Left ventricle myocardium inferior (tissue), 1 donor: ENCODE results near the gene SDK2. TPM values are rescaled to one million over a fixed set of nuclear protein-coding genes. Genes with fewer than 3 reads are reported as not detected.
"Not testable (repeated sequence)": the region's sequence is repeated elsewhere in the genome, so short reads cannot be mapped to it uniquely, and the experiment has no call there.

ENCODE experiments used
- DNase-seq: peaks from one replicate; pipeline ENCODE4 v3.0.0-alpha.2; 2020
- H3K27ac ChIP-seq: fragments of 200-600 bp; replicated peaks from 2 replicates; pipeline ENCODE4 v1.8.0; 2021
- H3K27me3 ChIP-seq: fragments of 200-600 bp; 2 replicates; pipeline ENCODE4 v1.8.0; 2021; ENCODE audit warnings: low read depth
- H3K36me3 ChIP-seq: fragments of 200-600 bp; 2 replicates; pipeline ENCODE4 v1.8.0; 2021
- H3K4me1 ChIP-seq: fragments of 200-600 bp; 2 replicates; pipeline ENCODE4 v1.8.0; 2021
- H3K4me3 ChIP-seq: fragments of 200-600 bp; 2 replicates; pipeline ENCODE4 v1.8.0; 2021; ENCODE audit warnings: mild to moderate bottlenecking, moderate library complexity
- H3K9me3 ChIP-seq: fragments of 200-600 bp; replicated peaks from 2 replicates; pipeline ENCODE4 v1.8.0; 2021
- CTCF ChIP-seq: fragments of 200-600 bp; IDR thresholded peaks from 2 replicates; pipeline ENCODE4 v1.8.0; 2021; ENCODE audit warnings: antibody characterized with exemption, mild to moderate bottlenecking, borderline replicate concordance
- intact Hi-C: fragments of 100-400 bp; cut with micrococcal nuclease; formaldehyde crosslinking; loops from one replicate; pipeline ENCODE4 v1.11.0; 2022
- total RNA-seq: library from RNA; stranded (reverse); fragmentation: NEBNext Ultra II Directional; extraction: Animal tissue kit (Norgen Biotek cat#: 25700); gene quantifications from one replicate; pipeline ENCODE4 v1.2.1, GENCODE V29; 2021
- donor health status: DM: no; HTN: yes; CAD: no; lungs with severe emphysema.

Gene SDK2
- total RNA-seq, 1 donor from 2014 or later: 2.2 TPM

- DNase-seq: peak; percentile 62
- Histone ChIP-seq H3K9me3 (no peaks in the 10 kb centered on the region), H3K27ac (peak overlapping the region; percentile 87), H3K36me3 (no peaks in the 10 kb centered on the region), H3K4me3 (peak overlapping the region; percentile 50), H3K4me1 (peaks cover 47% of the 10 kb centered on the region), H3K27me3 (peaks cover 11% of the 10 kb centered on the region)
- no peak for TF ChIP-seq CTCF
- intact Hi-C loops: no loop called here
Measured at GRCh38 chr17:73476890-73477350, 167.3 kb downstream of the SDK2 start.

GRCh38 chr17:73474370-73474988, 169.8 kb downstream of the SDK2 start:
- Histone ChIP-seq H3K36me3 (no peaks in the 10 kb centered on the region), H3K9me3 (no peaks in the 10 kb centered on the region), H3K27ac (peak overlapping the region; percentile 30), H3K4me1 (peaks cover 32% of the 10 kb centered on the region), H3K4me3 (no peak overlapping the region), H3K27me3 (peaks cover 5% of the 10 kb centered on the region)
- peak; percentile 79 for DNase-seq
- intact Hi-C loops: no loop called here
- TF ChIP-seq CTCF: no peak

- H3K9me3 ChIP-seq, H3K36me3 ChIP-seq, H3K27me3 ChIP-seq, DNase-seq, H3K4me3 ChIP-seq, intact Hi-C loops, H3K27ac ChIP-seq: not testable (repeated sequence)
- peaks cover 32% of the 10 kb centered on the region for H3K4me1 ChIP-seq
Measured at GRCh38 chr17:73472715-73473114, 171.5 kb downstream of the SDK2 start.

GRCh38 chr17:73471924-73472323, 172.3 kb downstream of the SDK2 start:
- no peaks in the 10 kb centered on the region for H3K9me3 ChIP-seq
- no peaks in the 10 kb centered on the region for H3K36me3 ChIP-seq
- no peak for DNase-seq
- H3K4me3 ChIP-seq: no peak overlapping the region
- H3K4me1 ChIP-seq: peaks cover 25% of the 10 kb centered on the region
- H3K27me3 ChIP-seq: peaks cover 6% of the 10 kb centered on the region
- intact Hi-C loops: no loop called here
- no peak overlapping the region for H3K27ac ChIP-seq
- TF ChIP-seq CTCF: no peak

GRCh38 chr17:73470316-73470826, 173.9 kb downstream of the SDK2 start:
- no peak for DNase-seq
- intact Hi-C loops: no loop called here
- peaks cover 6% of the 10 kb centered on the region for H3K27me3 ChIP-seq
- peaks cover 16% of the 10 kb centered on the region for H3K4me1 ChIP-seq
- H3K27ac ChIP-seq: no peak overlapping the region
- TF ChIP-seq CTCF: no peak
- no peaks in the 10 kb centered on the region for H3K9me3 ChIP-seq
- H3K4me3 ChIP-seq: no peak overlapping the region
- no peaks in the 10 kb centered on the region for H3K36me3 ChIP-seq

DNA sequence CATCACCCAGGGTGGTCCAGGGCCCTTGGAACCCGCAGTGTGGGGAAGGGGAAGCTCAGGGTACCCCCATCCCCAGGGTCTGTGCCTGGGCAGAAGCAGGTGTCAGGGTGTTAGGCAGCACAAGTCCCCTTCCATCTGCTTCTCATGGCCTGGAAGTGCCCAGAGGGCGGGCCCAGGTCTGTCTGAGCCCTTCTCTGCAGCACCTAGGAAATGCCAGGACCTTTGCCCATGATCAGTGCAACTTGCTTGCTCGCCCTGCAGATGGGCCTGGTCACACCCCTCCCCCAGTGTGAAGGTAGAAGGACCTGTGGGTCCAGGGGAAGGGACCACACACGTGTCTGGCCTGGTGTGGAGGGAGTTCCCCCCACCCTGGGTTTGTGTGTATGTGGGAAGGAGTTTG, 174.9 kb downstream of the SDK2 start:
- TF ChIP-seq CTCF: no peak
- intact Hi-C loops: no loop called here
- no peak for DNase-seq
- H3K9me3 ChIP-seq: no peaks in the 10 kb centered on the region
- H3K36me3 ChIP-seq: no peaks in the 10 kb centered on the region
- H3K4me3 ChIP-seq: no peak overlapping the region
- H3K4me1 ChIP-seq: peaks cover 9% of the 10 kb centered on the region
- no peak overlapping the region for H3K27ac ChIP-seq
- peaks cover 6% of the 10 kb centered on the region for H3K27me3 ChIP-seq
